HepG2 (cell line): Measurements from ENCODE around the gene PRR14. TPM values are rescaled to one million over a fixed set of nuclear protein-coding genes. Genes with fewer than 3 reads are reported as not detected.

ENCODE experiments used
- ELF1 ChIP-seq: sonication (generic); formaldehyde crosslinking; IDR thresholded peaks from 2 replicates; pipeline ENCODE4 v1.4.0; 2020; ENCODE audit warnings: missing genetic modification reagents
- ERF ChIP-seq: IDR thresholded peaks from 2 replicates; pipeline ENCODE4 v1.6.1; 2018; ENCODE audit warnings: missing biosample characterization, missing genetic modification reagents
- EZH2 ChIP-seq: conservative IDR thresholded peaks from 2 replicates; pipeline ENCODE4 v1.6.1; 2012; ENCODE audit warnings: mild to moderate bottlenecking, low read depth, low read length, moderate library complexity
- FOXM1 ChIP-seq: sonication (generic); formaldehyde crosslinking; IDR thresholded peaks from 2 replicates; pipeline ENCODE4 v1.5.0; 2020; ENCODE audit warnings: missing genetic modification reagents
- HNRNPUL1 ChIP-seq: fragments of 200-400 bp; formaldehyde crosslinking; IDR thresholded peaks from 2 replicates; pipeline ENCODE4 v1.6.1; 2017; ENCODE audit warnings: low read depth, mild to moderate bottlenecking, low read length, moderate library complexity
- JUNB ChIP-seq: sonication (generic); formaldehyde crosslinking; IDR thresholded peaks from 2 replicates; pipeline ENCODE4 v1.8.0; 2022; ENCODE audit warnings: missing genetic modification reagents, mild to moderate bottlenecking, borderline replicate concordance
- KMT2B ChIP-seq: IDR thresholded peaks from 2 replicates; pipeline ENCODE4 v1.6.1; 2016; ENCODE audit warnings: missing genetic modification reagents, missing compliant biosample characterization
- MIER3 ChIP-seq: IDR thresholded peaks from 2 replicates; pipeline ENCODE4 v1.6.1; 2016; ENCODE audit warnings: missing compliant biosample characterization, borderline replicate concordance
- NR2C2 ChIP-seq: sonication (generic); formaldehyde crosslinking; IDR thresholded peaks from 2 replicates; pipeline ENCODE4 v1.4.0; 2020; ENCODE audit warnings: missing genetic modification reagents, mild to moderate bottlenecking, moderate library complexity, borderline replicate concordance
- PAF1 ChIP-seq: IDR thresholded peaks from 2 replicates; pipeline ENCODE4 v1.6.1; 2016; ENCODE audit warnings: missing genetic modification reagents, missing compliant biosample characterization
- PRDM4 ChIP-seq: sonication (generic); formaldehyde crosslinking; IDR thresholded peaks from 2 replicates; pipeline ENCODE4 v1.9.0; 2021; ENCODE audit warnings: missing genetic modification reagents, borderline replicate concordance
- RAD21 ChIP-seq: fragments of 450-650 bp; formaldehyde crosslinking; IDR thresholded peaks from 2 replicates; pipeline ENCODE4 v1.5.0; 2020; ENCODE audit warnings: mild to moderate bottlenecking
- RBFOX2 ChIP-seq: fragments of 200-400 bp; formaldehyde crosslinking; IDR thresholded peaks from 2 replicates; pipeline ENCODE4 v1.6.1; 2017; ENCODE audit warnings: low read depth, mild to moderate bottlenecking, low read length
- SP2 ChIP-seq: sonication (generic); formaldehyde crosslinking; IDR thresholded peaks from 2 replicates; pipeline ENCODE4 v1.5.1; 2020; ENCODE audit warnings: mild to moderate bottlenecking, missing genetic modification reagents
- ZMYM3 ChIP-seq: sonication (generic); formaldehyde crosslinking; IDR thresholded peaks from 2 replicates; pipeline ENCODE4 v1.5.1; 2020; ENCODE audit warnings: mild to moderate bottlenecking, missing genetic modification reagents
- ZNF512B ChIP-seq: sonication (generic); formaldehyde crosslinking; IDR thresholded peaks from 2 replicates; pipeline ENCODE4 v1.5.1; 2020; ENCODE audit warnings: missing genetic modification reagents, mild to moderate bottlenecking, borderline replicate concordance
- ZNF720 ChIP-seq: sonication (generic); formaldehyde crosslinking; IDR thresholded peaks from 2 replicates; pipeline ENCODE4 v1.4.0; 2020; ENCODE audit warnings: missing genetic modification reagents
- polyA plus RNA-seq, 8 experiments: library from polyadenylated mRNA; depleted of rRNA in 3 of 8; stranded (reverse) in 7 of 8; unstranded in 1 of 8; fragments of >200 nt; fragmentation: Illumina TruSeq in 4 of 8; extraction: Trizol in 4 of 8; gene quantifications; 2 replicates each; pipeline versions ENCODE4 v1.2.1 to v1.2.3, GENCODE V29; 2011 to 2016; ENCODE audit warnings: low read depth in 4 of 8, missing spikeins in 1 of 8, mixed read lengths in 1 of 8; ENCODE audit not compliant: insufficient read depth in 1 of 8
- total RNA-seq, 5 experiments: library from RNA; depleted of rRNA; stranded (reverse); fragments of >200 nt; fragmentation: Illumina TruSeq; extraction: Trizol; gene quantifications; 2 replicates each; pipeline ENCODE4 v1.2.3, GENCODE V29; 2016; ENCODE audit warnings: low read depth in 1 of 5
- TF ChIP-seq, protein P1 (sequence below): sonication (generic); formaldehyde crosslinking; IDR thresholded peaks from 2 replicates; pipeline ENCODE4 v1.5.1; 2020; ENCODE audit warnings: missing genetic modification reagents, mild to moderate bottlenecking, borderline replicate concordance
- TF ChIP-seq, protein P2 (sequence below): sonication (generic); formaldehyde crosslinking; IDR thresholded peaks from 2 replicates; pipeline ENCODE4 v1.9.0; 2021; ENCODE audit warnings: missing genetic modification reagents, borderline replicate concordance

Gene PRR14
- total and polyA plus RNA-seq, 2 of the 13 experiments (the other 11 are each of a cell fraction or from before 2014, with no cell fraction given): 8.4 to 11.0 TPM

DNA sequence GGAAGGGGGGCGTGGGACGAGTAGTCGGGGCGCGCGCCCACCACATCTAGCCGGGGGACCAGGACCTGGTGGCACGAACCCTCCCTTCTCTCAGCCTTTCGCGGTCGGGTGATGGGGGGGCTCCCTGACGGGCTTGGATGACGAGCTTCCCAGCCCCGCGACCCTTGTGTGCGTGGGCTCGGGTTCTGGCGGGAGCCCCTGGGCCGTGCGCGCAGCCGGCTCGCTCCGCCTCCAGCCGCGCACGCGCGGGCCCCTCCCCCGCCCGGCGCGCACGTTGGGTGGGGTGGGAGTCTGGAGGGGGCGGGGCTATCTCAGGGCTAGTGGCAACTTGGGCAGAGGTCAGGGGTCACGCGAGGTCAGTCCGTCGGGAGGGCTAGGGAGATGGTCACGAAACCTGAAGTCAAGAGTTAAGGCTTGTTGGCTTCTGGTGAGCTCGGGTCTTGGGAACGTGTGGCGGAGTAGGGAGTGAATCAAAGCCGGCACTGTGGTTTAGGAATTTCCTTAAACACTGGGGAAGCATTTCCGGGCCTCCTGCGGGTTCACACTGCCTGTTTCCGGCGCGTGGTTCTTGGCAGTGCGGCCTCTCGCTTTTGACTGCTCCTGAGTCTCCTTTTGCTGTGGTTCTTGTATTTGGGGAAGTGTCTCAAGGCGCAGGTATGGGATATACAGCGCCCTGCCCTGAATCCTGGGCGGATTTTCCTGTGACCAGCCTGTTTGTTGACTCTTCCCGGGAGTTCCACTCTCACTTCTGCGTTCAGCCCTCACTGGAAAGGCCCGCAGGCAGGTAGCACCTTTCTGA is 48.3 kb downstream of the PRR14 start, which contains the start of gene SRCAP (continued):
- TF ChIP-seq PRDM4 (CRISPR knock-in tag) (no peak), ZMYM3 (CRISPR knock-in tag) (no peak; the same call in 1 of the 2 replicates), SP2 (CRISPR knock-in tag) (peak; percentile 35), ERF (CRISPR knock-in tag) (0 out of 2 replicates have a peak, but pooled peaks have one; percentile 37), NR2C2 (CRISPR knock-in tag) (peak; percentile 98), RBFOX2 (peak; percentile 75), ZNF512B (CRISPR knock-in tag) (no peak), RAD21 (CRISPR knock-in tag) (peak; percentile 29; the same call in 1 of the 2 replicates), PAF1 (CRISPR knock-in tag) (no peak), FOXM1 (no peak), EZH2 (no peak), JUNB (no peak), MIER3 (peak; percentile 26; the same call in 1 of the 2 replicates), HNRNPUL1 (no peak), ELF1 (CRISPR knock-in tag) (peak; percentile 65; the same call in 1 of the 2 replicates), ZNF720 (CRISPR knock-in tag) (no peak), KMT2B (CRISPR knock-in tag) (peak; percentile 88)
- TF ChIP-seq, protein P1, sequence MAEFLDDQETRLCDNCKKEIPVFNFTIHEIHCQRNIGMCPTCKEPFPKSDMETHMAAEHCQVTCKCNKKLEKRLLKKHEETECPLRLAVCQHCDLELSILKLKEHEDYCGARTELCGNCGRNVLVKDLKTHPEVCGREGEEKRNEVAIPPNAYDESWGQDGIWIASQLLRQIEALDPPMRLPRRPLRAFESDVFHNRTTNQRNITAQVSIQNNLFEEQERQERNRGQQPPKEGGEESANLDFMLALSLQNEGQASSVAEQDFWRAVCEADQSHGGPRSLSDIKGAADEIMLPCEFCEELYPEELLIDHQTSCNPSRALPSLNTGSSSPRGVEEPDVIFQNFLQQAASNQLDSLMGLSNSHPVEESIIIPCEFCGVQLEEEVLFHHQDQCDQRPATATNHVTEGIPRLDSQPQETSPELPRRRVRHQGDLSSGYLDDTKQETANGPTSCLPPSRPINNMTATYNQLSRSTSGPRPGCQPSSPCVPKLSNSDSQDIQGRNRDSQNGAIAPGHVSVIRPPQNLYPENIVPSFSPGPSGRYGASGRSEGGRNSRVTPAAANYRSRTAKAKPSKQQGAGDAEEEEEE (CRISPR knock-in tag): no peak
- TF ChIP-seq, protein P2, sequence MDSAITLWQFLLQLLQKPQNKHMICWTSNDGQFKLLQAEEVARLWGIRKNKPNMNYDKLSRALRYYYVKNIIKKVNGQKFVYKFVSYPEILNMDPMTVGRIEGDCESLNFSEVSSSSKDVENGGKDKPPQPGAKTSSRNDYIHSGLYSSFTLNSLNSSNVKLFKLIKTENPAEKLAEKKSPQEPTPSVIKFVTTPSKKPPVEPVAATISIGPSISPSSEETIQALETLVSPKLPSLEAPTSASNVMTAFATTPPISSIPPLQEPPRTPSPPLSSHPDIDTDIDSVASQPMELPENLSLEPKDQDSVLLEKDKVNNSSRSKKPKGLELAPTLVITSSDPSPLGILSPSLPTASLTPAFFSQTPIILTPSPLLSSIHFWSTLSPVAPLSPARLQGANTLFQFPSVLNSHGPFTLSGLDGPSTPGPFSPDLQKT: no peak
